Erythroblast (primary cell): ENCODE results near the gene SPTBN4.
"Not testable (repeated sequence)": the region's sequence is repeated elsewhere in the genome, so short reads cannot be mapped to it uniquely, and the experiment has no call there.

ENCODE experiments used
- DNase-seq, 2 experiments: peaks; one replicate each; lab custom pipeline; 2025; lab: John Stamatoyannopoulos, UW
- GATA1 ChIP-seq: IDR thresholded peaks from 2 replicates; pipeline ENCODE4 v1.6.1; 2011; ENCODE audit warnings: low read depth, mild to moderate bottlenecking, control low read depth, low read length, moderate library complexity
- POLR2A ChIP-seq: IDR thresholded peaks from 2 replicates; pipeline ENCODE4 v1.6.1; 2011; ENCODE audit warnings: mild to moderate bottlenecking, low read length

Gene SPTBN4

GRCh38 chr19:40431698-40432097, 35.1 kb upstream of the SPTBN4 start:
- DNase-seq, result no peak
- no peak for TF ChIP-seq GATA1
- no peak for TF ChIP-seq POLR2A

GRCh38 chr19:40432760-40433159, 34.0 kb upstream of the SPTBN4 start:
- DNase-seq, result not testable (repeated sequence)

GRCh38 chr19:40433391-40434216, 33.2 kb upstream of the SPTBN4 start:
- peak; percentile 85 to 89 for DNase-seq

GRCh38 chr19:40438284-40438683, 28.5 kb upstream of the SPTBN4 start:
- TF ChIP-seq GATA1 (no peak), POLR2A (no peak)

More at GRCh38 chr19:40433391-40434216, 33.2 kb upstream of the SPTBN4 start:
- TF ChIP-seq POLR2A, result peak; percentile 66
- no peak for TF ChIP-seq GATA1

GRCh38 chr19:40441719-40442253, 25.0 kb upstream of the SPTBN4 start:
- no peak for DNase-seq
- TF ChIP-seq POLR2A (no peak), GATA1 (no peak)

More at GRCh38 chr19:40438284-40438683, 28.5 kb upstream of the SPTBN4 start:
- DNase-seq, result no peak

GRCh38 chr19:40442328-40443130, 24.3 kb upstream of the SPTBN4 start:
- no peak for TF ChIP-seq POLR2A
- TF ChIP-seq GATA1, result no peak
- DNase-seq, result no peak

DNA sequence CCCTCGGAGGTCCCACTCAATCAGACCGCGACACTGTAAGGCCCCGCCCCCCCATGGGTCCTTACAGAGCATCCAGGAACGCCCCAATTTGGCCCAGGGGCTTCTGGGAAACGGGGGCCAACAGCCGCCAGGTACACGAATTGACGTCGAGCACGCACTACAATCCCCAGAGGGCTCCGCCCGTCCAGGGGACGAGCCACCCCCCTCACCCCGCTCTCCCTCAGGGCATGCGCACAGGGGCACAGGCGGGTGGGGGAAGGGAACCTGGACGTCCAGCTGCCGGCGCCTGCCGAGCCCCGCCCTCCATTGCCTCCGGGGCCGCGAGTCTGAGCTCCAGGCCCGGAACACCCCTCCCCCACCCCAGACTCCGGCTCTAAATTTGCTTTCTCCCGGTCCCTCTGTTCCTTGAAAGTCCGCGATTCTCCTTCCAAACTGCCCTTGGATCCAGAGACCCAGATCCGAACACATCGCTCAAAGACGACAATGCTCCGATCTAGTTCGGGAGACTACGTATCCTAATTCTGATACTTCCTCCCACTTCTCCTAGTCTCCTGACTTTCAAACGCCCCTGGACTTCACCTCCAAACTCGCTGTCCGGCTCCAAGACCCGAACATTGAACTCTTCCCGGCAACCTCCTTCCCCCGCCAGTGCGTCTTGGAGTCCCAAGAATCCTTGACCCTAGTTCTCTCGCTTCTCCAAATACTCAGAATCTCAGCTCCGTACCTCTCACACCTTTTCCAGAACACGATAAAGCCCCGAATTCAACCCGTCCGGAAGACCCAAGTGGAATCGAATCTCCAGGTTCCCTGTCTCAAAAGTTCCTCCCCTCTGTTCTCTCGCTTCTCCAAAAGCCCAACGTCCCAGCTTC, 23.4 kb upstream of the SPTBN4 start:
- no peak for TF ChIP-seq GATA1
- TF ChIP-seq POLR2A, result peak; percentile 29
- peak; percentile 99 for DNase-seq

DNA sequence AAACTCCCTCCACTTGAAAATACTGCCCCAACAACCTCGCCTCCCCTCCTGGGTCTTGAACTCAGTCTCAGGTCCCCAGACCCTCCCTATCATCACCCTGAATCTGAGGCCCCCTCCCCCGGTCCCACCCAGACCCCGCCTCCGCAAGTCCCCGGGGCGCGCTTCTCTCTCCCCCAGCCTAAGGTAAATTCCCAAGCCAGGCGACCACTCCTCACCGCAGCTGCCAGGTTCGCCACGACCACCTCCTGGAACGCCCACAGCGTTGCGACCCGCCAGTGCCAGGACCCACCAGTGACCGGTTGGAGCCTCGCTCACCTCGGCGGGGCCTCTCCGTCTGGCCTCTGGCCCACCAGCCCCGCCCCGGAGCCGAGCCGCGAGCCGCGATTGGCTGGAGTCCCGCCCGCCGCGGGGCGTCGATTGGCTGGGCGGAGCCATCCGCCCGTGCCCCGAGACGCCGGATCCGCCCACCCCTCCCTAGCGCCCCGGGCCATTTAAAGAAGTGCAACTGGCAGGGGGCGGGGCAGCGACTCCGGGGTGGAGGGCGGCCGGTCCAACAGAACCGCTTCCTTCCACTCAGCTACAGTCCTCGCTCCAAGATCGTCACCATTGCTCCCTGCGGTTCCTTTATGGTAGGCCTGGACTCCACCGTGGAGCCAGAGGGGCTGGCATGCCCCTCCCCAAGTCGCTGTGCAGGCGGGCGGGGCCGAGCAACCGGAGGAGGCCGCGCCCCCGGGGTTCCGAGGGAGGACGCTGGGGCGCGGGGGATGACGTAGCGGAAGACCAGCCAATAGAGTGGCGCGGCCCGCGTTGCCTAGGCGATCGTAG, 22.6 kb upstream of the SPTBN4 start, which contains the start of gene SERTAD3:
Gene SERTAD3 (minus strand): TSS at position 336 of the 825 bp plus-strand sequence. CDS start 2,255 bp downstream, outside the sequence.
- peak; percentile 64 for TF ChIP-seq POLR2A
- TF ChIP-seq GATA1, result no peak
- DNase-seq, result peak; percentile 96 to 99

GRCh38 chr19:40444825-40445312, 21.9 kb upstream of the SPTBN4 start:
- DNase-seq, result no peak
- TF ChIP-seq POLR2A (no peak), GATA1 (no peak)

- DNase-seq, result peak; percentile 49 to 69
- TF ChIP-seq GATA1, result no peak
- no peak for TF ChIP-seq POLR2A
These were observed 21.0 kb upstream of the SPTBN4 start for GRCh38 chr19:40445780-40446262.

GRCh38 chr19:40446263-40446784, 20.5 kb upstream of the SPTBN4 start:
- peak in 1 of 2 experiments; percentile 60 for DNase-seq
- TF ChIP-seq GATA1, result no peak
- peak; percentile 65 for TF ChIP-seq POLR2A

GRCh38 chr19:40449506-40449905, 17.3 kb upstream of the SPTBN4 start:
- DNase-seq, result no peak

DNA sequence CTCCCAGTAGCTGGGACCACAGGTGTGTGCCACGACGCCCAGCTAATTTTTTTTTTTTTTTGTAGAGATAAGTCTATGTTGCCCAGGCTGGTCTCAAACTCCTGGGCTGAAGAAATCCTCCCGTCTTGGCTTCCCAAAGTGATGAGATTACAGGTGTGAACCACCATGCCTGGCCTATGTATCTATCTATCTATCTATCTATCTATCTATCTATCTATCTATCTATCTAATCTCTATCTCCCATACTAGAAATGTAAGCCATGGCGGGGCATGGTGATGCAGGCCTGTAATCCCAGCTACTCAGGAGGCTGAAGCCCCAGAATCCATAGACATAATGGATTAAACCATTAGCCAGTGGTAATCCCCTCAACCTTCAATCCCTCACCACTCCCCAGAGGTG, 16.1 kb upstream of the SPTBN4 start:
- no peak for TF ChIP-seq POLR2A
- no peak for TF ChIP-seq GATA1
- DNase-seq, result no peak

More at GRCh38 chr19:40449506-40449905, 17.3 kb upstream of the SPTBN4 start:
- TF ChIP-seq POLR2A, result no peak
- no peak for TF ChIP-seq GATA1
